Erythroblast (primary cell): ENCODE measurements around the gene RUBCNL.

Experiments used
- GATA1 ChIP-seq: IDR thresholded peaks from 2 replicates; pipeline ENCODE4 v1.6.1; 2011; ENCODE audit warnings: low read depth, mild to moderate bottlenecking, control low read depth, low read length, moderate library complexity
- POLR2A ChIP-seq: IDR thresholded peaks from 2 replicates; pipeline ENCODE4 v1.6.1; 2011; ENCODE audit warnings: mild to moderate bottlenecking, low read length

GRCh38 chr13:46315036-46315435, 72.0 kb downstream of the RUBCNL start:
- TF ChIP-seq POLR2A (no peak), GATA1 (no peak)
